ENCODE data around the gene PITPNB. TPM values are rescaled to one million over a fixed set of nuclear protein-coding genes. Genes with fewer than 3 reads are reported as not detected.
A peak's percentile ranks its signal among the peaks of the same experiment; 100 is the strongest.

Gene PITPNB
- total and polyA plus RNA-seq, 9 donors, result 18.2 to 56.2 (median 42.4) TPM

DNA sequence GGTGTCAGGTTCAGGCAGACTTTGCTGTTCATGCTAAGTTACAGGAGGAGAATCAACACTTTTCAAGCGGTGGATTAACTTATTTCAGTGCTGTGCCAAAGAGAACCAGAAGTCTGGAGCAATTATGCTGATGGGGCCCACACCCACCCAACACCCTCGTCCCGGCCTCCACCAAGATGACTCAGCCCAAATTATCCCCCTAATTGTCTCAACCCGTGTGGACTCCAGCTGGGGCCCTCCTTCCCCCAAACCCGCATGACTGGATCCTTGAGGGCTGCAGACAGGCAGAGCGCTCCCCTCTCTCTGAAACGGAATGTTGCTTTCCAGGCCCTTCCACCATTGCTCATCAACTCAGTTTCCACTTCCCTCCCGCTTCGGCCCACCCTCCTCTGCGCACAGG, 82.9 kb downstream of the PITPNB start:
- Histone ChIP-seq H3K27ac (ENCODE audit: low read length) (no peak overlapping the region), H3K36me3 (ENCODE audit: control insufficient read depth, insufficient read depth, low read length) (peaks cover 2% of the 10 kb centered on the region), H3K4me3 (ENCODE audit: low read length) (no peak overlapping the region), H3K9me3 (replicated peaks; ENCODE audit: control insufficient read depth, low read depth, low read length) (peaks cover 8% of the 10 kb centered on the region), H3K4me1 (ENCODE audit: control insufficient read depth, insufficient read depth, low read length) (no peaks in the 10 kb centered on the region), H3K27me3 (ENCODE audit: control insufficient read depth, insufficient read depth, low read length) (no peaks in the 10 kb centered on the region)
- no peak for DNase-seq
- 45% methylated on average over 5 of the region's 10 CpGs for WGBS (ENCODE audit: insufficient coverage)

DNA sequence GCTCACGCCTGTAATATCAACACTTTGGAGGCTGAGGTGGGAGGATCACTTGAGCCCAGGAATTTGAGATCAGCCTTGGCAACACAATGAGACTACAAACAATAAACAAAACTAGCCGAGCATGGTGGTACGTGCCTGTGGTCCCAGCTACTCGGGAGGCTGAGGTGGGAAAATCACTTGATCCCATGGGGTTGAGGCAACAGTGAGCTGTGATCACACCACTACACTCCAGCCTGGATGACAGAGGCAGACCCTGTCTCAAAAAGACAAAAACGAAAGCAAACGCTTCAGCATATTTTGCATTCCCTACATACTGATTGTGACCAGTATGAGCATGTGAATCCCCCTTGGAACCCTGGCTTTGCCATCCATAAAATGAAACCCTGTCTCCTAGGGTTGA, 83.6 kb downstream of the PITPNB start:
- DNase-seq, result no peak
- H3K4me3 ChIP-seq (ENCODE audit: low read length), result no peak overlapping the region
- no peaks in the 10 kb centered on the region for H3K4me1 ChIP-seq (ENCODE audit: control insufficient read depth, insufficient read depth, low read length)
- no peaks in the 10 kb centered on the region for H3K27me3 ChIP-seq (ENCODE audit: control insufficient read depth, insufficient read depth, low read length)
- peaks cover 8% of the 10 kb centered on the region for H3K9me3 ChIP-seq (replicated peaks; ENCODE audit: control insufficient read depth, low read depth, low read length)
- WGBS (ENCODE audit: insufficient coverage), result 17% methylated on average over 1 of the region's 6 CpGs
- H3K36me3 ChIP-seq (ENCODE audit: control insufficient read depth, insufficient read depth, low read length), result no peaks in the 10 kb centered on the region
- H3K27ac ChIP-seq (ENCODE audit: low read length), result no peak overlapping the region

DNA sequence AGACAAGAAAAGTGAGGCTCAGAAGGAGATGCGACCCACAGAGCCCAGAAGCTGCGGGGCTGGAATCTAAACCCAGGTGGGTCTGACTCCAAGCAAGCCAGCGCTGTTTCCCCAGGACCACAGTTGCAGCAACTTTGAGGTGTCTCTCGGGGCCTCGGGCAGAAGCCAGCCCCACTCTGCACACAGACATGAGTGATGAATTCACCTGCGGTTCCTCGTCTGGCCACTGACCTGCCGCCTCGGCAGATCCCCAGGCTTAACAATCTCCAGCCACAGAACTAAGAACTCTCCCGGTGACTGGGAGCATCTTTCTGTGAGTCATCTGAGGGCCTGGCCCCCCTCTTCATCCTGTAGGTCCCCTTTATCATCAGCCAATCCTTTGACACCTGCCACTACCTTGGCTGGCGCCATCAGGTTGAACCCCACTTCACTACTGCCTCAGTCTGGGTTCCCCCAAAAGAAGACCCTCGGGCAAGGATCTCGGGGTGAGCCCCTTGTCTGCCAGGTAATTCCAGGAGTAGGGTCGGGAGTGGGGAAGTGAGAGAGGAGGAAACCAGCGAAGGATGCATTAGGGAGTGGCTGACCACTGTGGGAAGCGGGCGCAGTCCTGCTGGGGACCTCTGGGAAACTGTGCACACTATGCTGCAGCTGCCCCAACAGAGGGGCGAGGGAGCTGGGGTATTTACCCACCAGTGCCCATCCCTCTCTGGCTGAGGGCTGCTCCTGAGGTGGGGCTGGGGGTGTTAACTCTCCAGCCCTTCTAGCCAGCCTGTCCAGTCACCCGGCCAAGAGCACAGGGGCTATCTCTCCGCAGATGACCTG, 84.5 kb downstream of the PITPNB start:
- Histone ChIP-seq H3K27me3 (ENCODE audit: control insufficient read depth, insufficient read depth, low read length) (no peaks in the 10 kb centered on the region), H3K9me3 (replicated peaks; ENCODE audit: control insufficient read depth, low read depth, low read length) (peaks cover 8% of the 10 kb centered on the region), H3K4me1 (ENCODE audit: control insufficient read depth, insufficient read depth, low read length) (no peaks in the 10 kb centered on the region), H3K27ac (ENCODE audit: low read length) (no peak overlapping the region), H3K36me3 (ENCODE audit: control insufficient read depth, insufficient read depth, low read length) (no peaks in the 10 kb centered on the region), H3K4me3 (ENCODE audit: low read length) (no peak overlapping the region)
- WGBS (ENCODE audit: insufficient coverage), result 79% methylated on average over 14 of the region's 20 CpGs
- no peak for DNase-seq

DNA sequence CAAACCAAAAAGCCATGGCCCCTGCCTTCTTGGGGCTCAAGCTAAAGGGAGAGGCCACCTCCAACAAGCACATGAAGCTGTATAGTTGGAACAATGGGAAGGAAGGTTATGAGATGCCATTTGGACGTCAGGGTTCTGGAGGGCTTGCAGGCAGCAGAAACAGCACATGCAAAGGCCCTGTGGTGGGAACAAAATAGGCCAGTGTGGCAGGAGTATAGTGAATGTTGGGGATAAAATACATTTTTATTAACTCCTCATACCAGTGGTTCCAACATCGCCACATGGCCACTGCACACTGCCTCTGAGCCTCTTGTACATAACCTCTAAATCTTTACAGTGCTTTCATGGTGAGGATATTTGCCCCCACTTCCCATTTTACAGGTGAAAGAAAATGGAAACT, 85.3 kb downstream of the PITPNB start:
- no CpG with 5 or more reads among the region's 2 CpGs for WGBS (ENCODE audit: insufficient coverage)
- H3K36me3 ChIP-seq (ENCODE audit: control insufficient read depth, insufficient read depth, low read length), result no peaks in the 10 kb centered on the region
- H3K4me3 ChIP-seq (ENCODE audit: low read length), result no peak overlapping the region
- DNase-seq, result no peak
- H3K4me1 ChIP-seq (ENCODE audit: control insufficient read depth, insufficient read depth, low read length), result no peaks in the 10 kb centered on the region
- no peak overlapping the region for H3K27ac ChIP-seq (ENCODE audit: low read length)
- no peaks in the 10 kb centered on the region for H3K27me3 ChIP-seq (ENCODE audit: control insufficient read depth, insufficient read depth, low read length)
- H3K9me3 ChIP-seq (replicated peaks; ENCODE audit: control insufficient read depth, low read depth, low read length), result peaks cover 8% of the 10 kb centered on the region

DNA sequence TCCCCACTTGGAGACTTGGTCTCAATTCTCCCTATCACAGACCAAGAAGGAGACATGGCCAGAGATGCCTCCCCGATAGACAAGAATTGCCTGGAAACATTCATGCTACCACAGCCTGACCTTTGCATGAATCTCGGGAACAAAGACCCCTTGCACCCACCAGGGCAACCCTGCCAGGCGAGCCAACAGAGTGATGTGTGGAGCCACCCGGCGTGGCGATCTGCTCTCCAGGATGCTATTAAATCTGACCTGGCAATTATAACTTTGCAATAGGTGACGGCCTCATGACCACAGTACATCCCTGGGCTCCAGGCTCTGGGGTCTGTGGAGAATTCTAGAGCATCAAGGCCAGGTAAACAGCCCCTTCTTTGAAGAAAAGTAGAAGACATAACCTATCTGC, 86.5 kb downstream of the PITPNB start:
- Histone ChIP-seq H3K27ac (ENCODE audit: low read length) (no peak overlapping the region), H3K4me3 (ENCODE audit: low read length) (no peak overlapping the region), H3K9me3 (replicated peaks; ENCODE audit: control insufficient read depth, low read depth, low read length) (peaks cover 2% of the 10 kb centered on the region), H3K36me3 (ENCODE audit: control insufficient read depth, insufficient read depth, low read length) (no peaks in the 10 kb centered on the region), H3K27me3 (ENCODE audit: control insufficient read depth, insufficient read depth, low read length) (no peaks in the 10 kb centered on the region), H3K4me1 (ENCODE audit: control insufficient read depth, insufficient read depth, low read length) (no peaks in the 10 kb centered on the region)
- DNase-seq, result no peak
- WGBS (ENCODE audit: insufficient coverage), result 84% methylated on average over 7 of the region's 7 CpGs

DNA sequence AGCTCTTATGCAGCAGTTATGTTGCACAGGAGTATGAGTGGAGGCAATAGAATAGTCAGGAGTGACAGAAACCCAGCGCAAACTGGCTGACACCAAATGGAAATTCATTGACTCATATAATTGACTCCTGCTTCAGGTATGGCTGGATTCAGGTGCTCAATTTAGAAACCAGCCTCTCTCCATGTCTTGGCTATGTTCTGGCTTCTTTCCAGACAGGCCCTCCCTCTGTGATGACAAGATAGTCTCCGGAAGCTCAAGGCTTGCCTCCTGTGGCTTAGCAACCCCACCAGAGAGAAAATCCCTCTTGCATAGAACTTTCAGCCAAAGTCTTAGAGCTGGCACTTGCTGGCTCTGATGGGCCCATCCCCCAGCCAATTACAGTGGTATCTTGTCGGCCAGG, 89.4 kb downstream of the PITPNB start:
- no peaks in the 10 kb centered on the region for H3K27me3 ChIP-seq (ENCODE audit: control insufficient read depth, insufficient read depth, low read length)
- H3K4me1 ChIP-seq (ENCODE audit: control insufficient read depth, insufficient read depth, low read length), result no peaks in the 10 kb centered on the region
- DNase-seq, result no peak
- H3K4me3 ChIP-seq (ENCODE audit: low read length), result no peak overlapping the region
- WGBS (ENCODE audit: insufficient coverage), result 58% methylated on average over 2 of the region's 3 CpGs
- H3K36me3 ChIP-seq (ENCODE audit: control insufficient read depth, insufficient read depth, low read length), result no peaks in the 10 kb centered on the region
- no peaks in the 10 kb centered on the region for H3K9me3 ChIP-seq (replicated peaks; ENCODE audit: control insufficient read depth, low read depth, low read length)
- no peak overlapping the region for H3K27ac ChIP-seq (ENCODE audit: low read length)

DNA sequence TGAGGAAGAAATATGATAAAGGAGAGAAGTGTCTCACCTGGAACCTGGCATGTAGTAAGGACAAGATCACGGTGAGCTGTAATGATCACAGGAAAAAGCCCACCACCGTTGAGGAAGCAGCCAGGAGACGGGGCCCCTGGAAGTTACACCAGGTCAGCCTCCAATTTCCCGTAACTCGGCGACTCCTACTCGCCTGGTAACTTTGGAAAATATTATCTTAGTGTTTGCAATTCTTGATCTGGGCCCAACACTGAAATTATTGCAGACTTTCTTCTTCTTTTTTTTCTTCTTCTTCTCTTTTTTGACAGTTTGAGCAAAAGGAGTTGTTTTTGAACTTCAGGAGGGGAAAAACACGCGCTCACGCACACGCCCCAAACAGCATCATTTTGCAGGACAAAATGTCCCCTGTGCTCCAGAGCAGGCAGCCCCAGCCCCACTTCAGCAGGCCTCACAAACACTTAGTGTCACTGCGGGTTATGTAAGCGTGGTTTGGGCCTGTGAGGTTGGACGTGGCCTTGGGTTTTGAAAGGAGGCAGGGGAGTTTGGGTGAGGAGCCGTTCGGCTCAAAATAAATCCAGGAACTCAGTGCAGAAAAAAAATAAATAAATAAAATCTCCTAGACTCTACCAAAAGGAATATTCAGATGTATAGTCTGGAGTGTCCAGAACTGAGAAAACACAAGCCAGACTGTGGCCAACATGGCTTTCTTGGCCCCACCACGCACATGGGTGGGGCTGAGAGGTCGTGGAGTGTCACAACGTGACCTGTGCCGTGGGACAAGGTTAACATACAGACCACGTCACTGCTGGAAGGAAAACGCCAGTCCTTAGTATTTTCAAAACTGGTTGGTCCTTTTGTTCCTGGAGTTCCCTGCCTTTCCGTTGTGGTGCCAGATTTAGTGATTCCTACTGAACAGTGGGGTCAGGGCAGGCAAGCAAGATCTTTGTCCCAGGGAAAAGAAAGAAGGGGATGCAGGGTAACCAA, 91.2 kb downstream of the PITPNB start:
- no peak overlapping the region for H3K4me3 ChIP-seq (ENCODE audit: low read length)
- H3K27me3 ChIP-seq (ENCODE audit: control insufficient read depth, insufficient read depth, low read length), result no peaks in the 10 kb centered on the region
- no peaks in the 10 kb centered on the region for H3K4me1 ChIP-seq (ENCODE audit: control insufficient read depth, insufficient read depth, low read length)
- WGBS (ENCODE audit: insufficient coverage), result 60% methylated on average over 10 of the region's 23 CpGs
- H3K36me3 ChIP-seq (ENCODE audit: control insufficient read depth, insufficient read depth, low read length), result no peaks in the 10 kb centered on the region
- H3K9me3 ChIP-seq (replicated peaks; ENCODE audit: control insufficient read depth, low read depth, low read length), result no peaks in the 10 kb centered on the region
- H3K27ac ChIP-seq (ENCODE audit: low read length), result peak overlapping the region; percentile 51
- peak; percentile 62 for DNase-seq

DNA sequence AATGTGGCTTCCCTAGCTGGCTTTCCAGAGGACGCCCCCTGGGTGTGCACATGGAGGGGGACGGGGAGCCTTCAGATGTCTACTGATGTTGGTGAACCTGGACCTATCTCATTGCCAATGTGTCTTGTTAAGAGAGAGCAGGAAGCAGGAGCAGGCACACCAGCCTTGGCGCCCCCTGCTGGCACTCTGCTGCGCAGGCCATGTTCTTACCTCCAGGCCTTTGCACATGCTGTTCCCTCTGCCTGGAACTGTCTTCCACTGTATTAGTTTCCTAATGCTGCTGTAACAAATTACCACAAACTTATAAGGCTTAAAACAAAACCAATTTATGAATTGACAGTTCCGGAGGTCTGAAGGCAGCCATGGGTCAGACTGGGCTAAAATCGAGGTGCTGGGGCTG, 93.9 kb downstream of the PITPNB start:
- H3K4me1 ChIP-seq (ENCODE audit: control insufficient read depth, insufficient read depth, low read length), result peaks cover 10% of the 10 kb centered on the region
- no peak overlapping the region for H3K4me3 ChIP-seq (ENCODE audit: low read length)
- H3K9me3 ChIP-seq (replicated peaks; ENCODE audit: control insufficient read depth, low read depth, low read length), result no peaks in the 10 kb centered on the region
- WGBS (ENCODE audit: insufficient coverage), result 84% methylated on average over 6 of the region's 6 CpGs
- H3K27ac ChIP-seq (ENCODE audit: low read length), result no peak overlapping the region
- no peak for DNase-seq
- H3K27me3 ChIP-seq (ENCODE audit: control insufficient read depth, insufficient read depth, low read length), result no peaks in the 10 kb centered on the region
- no peaks in the 10 kb centered on the region for H3K36me3 ChIP-seq (ENCODE audit: control insufficient read depth, insufficient read depth, low read length)

DNA sequence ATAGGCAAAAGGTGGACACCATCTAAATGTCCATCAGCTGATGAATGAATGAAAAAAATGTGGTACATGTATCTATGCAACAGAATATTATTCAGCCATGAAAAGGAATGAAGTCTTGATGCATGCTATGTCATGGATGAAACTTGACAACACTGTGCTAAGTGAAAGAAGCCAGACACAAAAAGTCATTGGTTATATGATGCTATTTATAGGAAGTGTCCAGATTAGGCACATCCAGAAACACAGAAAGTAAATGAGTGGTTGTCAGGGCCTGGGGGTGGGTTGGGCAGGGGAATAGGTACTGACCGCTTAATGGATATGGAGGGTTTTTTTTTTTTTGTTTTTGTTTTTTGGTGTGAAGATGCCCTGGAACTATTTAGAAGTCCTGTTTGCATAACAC, 95.8 kb downstream of the PITPNB start:
- H3K27ac ChIP-seq (ENCODE audit: low read length), result no peak overlapping the region
- H3K36me3 ChIP-seq (ENCODE audit: control insufficient read depth, insufficient read depth, low read length), result no peaks in the 10 kb centered on the region
- H3K4me1 ChIP-seq (ENCODE audit: control insufficient read depth, insufficient read depth, low read length), result peaks cover 10% of the 10 kb centered on the region
- H3K4me3 ChIP-seq (ENCODE audit: low read length), result no peak overlapping the region
- 100% methylated on average over 1 of the region's 1 CpG for WGBS (ENCODE audit: insufficient coverage)
- DNase-seq, result no peak
- no peaks in the 10 kb centered on the region for H3K9me3 ChIP-seq (replicated peaks; ENCODE audit: control insufficient read depth, low read depth, low read length)
- no peaks in the 10 kb centered on the region for H3K27me3 ChIP-seq (ENCODE audit: control insufficient read depth, insufficient read depth, low read length)

Data from muscle of leg (tissue), 11 donors.